GM10847 (cell line): Measurements from ENCODE around the gene LECT2.

Experiments
- POLR2A ChIP-seq: IDR thresholded peaks from 2 replicates; pipeline ENCODE4 v1.6.1; 2011; ENCODE audit not compliant: insufficient read length; ENCODE audit errors: extremely low read depth

LECT2 gene

DNA sequence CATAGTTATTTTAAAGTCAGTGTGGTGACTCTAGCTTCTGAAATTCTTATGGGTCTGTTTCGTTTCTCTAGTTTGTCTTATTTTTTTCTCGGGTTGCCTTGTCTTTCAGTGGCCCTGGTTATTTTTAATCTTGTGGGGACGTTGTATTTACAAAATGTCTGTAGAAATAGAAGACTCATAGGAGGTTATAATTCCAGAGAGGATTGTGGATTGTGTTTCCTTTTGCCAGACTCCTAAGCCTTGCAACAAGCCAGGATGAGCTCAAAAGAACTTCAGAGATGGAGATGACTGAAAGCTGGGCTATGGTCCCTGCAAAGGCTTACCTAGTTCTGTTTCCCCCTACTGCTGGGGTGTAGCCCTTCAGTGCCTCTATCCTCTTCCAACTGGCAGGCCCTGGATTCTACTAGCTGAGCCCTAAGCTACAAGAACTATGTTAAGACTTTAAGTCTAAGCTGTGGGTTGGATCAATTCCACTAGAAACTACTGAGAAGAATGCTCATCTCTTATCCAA, 32.2 kb upstream of the LECT2 start:
- no peak for TF ChIP-seq POLR2A

DNA sequence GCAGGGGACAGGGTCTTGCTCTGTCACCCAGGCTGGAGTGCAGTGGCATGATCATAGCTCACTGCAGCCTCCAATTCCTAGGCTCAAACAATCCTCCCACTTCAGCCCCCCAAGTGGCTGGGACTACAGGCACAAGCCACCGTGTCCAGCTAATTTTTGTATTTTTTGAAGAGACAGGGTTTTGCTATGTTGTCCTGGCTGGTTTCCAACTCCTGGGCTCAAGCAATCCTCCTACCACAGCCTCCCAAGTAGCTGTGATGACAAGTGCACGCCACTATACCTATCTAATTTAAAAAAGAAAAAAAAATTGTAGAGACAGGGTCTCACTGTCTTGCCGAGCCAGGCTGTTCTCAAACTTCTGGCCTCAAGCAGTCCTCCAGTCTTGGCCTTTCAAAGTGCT, 31.6 kb upstream of the LECT2 start:
- no peak for TF ChIP-seq POLR2A

DNA sequence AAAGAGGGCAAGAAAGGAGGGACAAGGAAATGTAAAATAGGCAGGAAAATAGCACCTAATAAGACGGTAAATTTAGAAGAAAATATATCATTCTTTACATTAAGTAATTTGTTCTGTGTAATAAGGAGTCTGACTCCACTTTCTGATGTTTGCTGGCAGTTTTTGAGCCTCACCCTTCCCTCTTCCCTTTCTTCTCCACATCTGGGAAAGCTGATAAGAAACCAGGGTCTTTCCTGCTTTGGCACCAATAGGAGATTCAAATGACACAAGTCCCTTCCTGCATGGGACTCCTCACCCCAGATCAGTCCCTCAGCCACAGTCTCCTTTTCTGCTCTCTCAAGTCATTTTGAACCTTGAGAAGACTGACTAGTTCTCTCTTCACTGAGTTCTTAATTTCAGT, 31.2 kb upstream of the LECT2 start:
- TF ChIP-seq POLR2A, result no peak

DNA sequence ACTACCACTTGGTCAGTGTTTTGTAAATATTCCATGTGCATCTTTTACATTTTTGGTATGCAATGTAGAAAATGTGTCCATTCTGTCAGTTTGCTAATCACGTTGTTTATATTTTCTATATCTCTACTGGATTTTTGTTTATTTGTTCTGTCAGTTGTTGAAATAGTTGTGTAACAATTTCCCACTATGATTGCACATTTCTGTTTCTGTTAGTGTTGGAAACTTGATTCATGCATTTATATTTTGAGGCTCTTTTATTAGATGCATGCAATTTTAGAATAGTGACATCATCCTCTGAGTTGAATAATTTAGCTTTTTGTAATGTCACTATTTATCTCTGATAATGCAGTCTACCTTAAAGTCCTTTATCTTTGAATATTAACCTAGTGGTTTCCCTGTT, 25.8 kb upstream of the LECT2 start:
- no peak for TF ChIP-seq POLR2A

- no peak for TF ChIP-seq POLR2A
Observed at GRCh38 chr5:135979510-135979909, 24.7 kb upstream of the LECT2 start.

- no peak for TF ChIP-seq POLR2A
Observed at GRCh38 chr5:135978993-135979392, 24.2 kb upstream of the LECT2 start.

DNA sequence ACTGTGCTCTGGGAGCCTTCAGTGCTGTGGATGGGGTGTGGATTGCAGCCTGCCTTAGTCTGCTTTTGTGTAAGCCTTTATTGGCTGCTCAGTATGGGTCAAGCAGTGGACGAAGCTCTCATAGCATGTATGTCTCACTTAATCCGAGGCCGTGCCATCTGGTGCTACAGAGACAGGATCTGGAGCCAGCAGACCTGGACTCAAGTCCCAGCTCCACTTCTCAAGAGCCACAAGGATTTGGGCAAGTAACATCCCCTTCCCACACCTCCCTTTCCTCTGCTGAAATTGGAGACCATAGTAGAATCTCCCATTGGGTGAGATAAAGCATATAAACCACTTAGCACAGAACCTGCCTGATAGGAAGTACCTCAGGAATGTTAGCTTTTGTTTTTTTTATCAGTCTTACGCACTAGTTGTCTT, 23.4 kb upstream of the LECT2 start:
- TF ChIP-seq POLR2A, result no peak

- no peak for TF ChIP-seq POLR2A
Observed at GRCh38 chr5:135977375-135977928, 22.7 kb upstream of the LECT2 start.

DNA sequence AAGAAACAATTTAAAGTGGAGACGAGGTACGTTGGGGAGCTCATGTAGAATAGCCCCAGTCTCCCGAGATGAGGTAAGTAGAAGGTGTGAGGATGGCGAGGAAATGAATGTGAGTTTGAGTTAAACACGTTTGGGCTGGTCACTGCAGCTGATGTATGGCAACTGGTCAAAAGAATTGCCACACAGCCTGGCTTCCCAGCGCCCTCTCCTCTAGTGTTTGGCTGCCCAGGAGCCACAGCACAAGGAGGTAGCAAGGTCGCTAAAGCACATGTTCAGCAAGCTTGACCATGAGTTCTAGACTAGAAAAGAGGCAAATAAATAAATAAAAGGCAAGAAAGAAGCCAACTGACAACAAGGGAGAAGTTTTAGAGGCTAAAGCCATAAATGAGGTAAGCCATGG, 21.4 kb upstream of the LECT2 start:
- no peak for TF ChIP-seq POLR2A

- no peak for TF ChIP-seq POLR2A
Observed at GRCh38 chr5:135975122-135975521, 20.3 kb upstream of the LECT2 start.

DNA sequence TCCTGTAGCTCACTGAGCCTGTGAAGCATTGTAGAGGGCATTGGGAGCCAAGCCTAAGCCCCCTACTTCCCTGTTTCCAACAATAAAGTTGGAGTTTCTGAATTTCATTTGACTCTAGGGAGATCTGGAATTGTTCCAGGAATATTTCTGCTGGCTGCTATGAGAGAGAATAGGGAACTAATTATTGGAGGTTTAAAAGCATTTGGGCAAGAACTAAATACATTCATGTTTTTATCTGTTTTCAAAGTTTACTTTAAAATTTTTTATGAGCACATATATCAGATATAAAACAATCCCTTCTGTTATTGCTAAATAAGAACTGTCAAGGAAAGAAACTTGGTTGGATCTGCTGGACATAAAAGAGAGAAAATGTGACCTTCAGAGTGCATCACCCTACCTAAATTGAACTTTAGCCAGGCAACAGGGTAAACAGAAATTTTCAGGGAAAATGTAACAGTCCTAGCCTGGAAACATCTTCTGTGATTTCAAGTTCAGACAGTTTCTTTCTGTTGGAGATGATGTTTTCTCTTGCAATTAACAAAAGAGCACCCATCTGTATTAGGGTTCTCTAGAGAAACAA, 19.3 kb upstream of the LECT2 start:
- TF ChIP-seq POLR2A, result no peak

DNA sequence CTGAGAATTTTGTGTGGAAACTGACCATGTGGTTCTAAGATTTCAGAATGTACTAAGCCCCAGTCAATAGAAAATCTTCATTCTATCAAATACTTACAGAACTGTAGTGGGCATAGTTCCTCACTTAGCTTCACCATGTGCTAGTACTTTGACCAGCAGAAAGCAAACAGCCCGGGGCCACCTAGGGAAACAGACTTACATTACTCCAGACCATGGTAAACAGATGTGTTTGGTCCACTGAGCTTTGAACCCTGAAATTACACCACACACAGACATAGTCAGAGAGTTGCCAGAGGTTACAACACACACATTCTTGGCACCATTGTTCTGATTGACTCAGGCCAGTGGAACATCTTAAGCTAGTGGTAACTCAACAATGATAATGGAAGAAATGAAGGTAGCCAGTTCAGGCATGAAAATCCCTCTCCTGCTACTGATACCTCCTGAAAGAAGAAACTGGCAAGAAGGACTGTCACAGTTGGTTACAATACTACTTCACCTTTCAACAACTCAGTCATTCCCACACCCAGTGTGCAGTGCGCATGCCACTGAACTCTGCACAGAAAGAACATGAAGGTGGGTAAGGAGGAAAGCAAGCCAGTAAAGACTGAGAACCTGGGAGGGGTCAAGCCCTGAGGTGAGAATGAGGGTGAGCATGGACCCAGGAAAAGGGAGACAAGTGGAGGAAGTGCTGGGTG, 18.7 kb upstream of the LECT2 start:
- no peak for TF ChIP-seq POLR2A

- TF ChIP-seq POLR2A, result no peak
Observed at GRCh38 chr5:135971701-135972100, 16.9 kb upstream of the LECT2 start.

- TF ChIP-seq POLR2A, result no peak
Observed at GRCh38 chr5:135966790-135967189, 12.0 kb upstream of the LECT2 start.

DNA sequence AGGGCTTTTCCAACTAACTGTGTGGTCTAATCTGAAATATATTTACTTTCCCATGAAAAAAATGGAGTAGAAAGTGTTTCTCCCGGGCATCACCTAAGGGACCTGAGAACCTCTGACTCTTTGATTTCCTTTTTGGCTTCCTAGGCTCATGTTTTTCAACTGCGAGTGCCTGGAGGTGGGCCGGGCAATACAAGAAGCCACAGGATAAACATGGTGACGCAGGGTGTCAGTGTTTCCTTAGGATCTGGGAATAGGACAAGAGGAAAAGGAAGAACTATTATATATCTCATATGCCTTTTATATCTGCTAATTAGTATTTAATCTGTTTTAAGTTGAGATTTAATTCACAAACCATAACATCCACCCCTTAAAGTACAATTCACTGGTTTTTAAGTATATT, 11.4 kb upstream of the LECT2 start:
- TF ChIP-seq POLR2A, result no peak

GRCh38 chr5:135965504-135965903, 10.7 kb upstream of the LECT2 start:
- TF ChIP-seq POLR2A, result no peak
